ENCODE results near the gene PRDM1. TPM values are rescaled to one million over a fixed set of nuclear protein-coding genes. Genes with fewer than 3 reads are reported as not detected.

PRDM1 gene
- total RNA-seq, 1 donor from 2014 or later, result 1.6 TPM

DNA sequence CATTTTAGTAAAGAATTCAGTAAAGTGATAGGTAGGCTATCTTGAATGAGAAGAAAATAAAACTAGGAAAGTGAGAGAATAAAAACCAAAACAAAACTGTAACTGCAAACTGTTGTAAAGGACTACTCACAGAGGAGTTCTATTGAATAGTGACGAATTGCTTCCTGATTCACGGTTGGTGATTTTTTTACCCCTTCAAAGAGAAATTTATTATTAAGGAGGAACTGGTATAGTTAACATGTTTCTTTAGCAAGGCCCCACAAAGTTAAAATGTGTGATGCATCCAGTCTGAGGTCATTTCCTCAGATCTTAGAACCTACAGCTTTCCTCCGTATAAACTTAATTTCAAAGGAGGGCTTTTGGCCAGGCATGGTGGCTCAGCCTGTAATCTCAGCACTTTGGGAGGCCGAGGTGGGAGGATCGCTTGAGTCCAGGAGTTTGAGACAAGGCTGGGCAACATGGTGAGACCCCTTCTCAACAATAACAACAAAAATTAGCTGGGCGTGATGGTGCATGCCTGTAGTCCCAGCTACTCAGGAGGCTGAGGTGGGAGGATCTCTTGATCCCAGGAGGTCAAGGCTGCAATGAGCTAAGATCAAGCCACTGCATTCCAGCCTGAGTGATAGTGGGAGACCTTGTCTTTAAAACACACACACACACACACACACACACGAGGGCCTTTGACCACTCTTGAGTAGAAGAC lies 8.3 kb downstream of the PRDM1 start:
- Histone ChIP-seq H3K27ac (ENCODE audit: low read depth, low read length) (no peak overlapping the region), H3K9me3 (ENCODE audit: control insufficient read depth in 3 of 3, low read length in 3 of 3) (no peaks in the 10 kb centered on the region), H3K4me3 (ENCODE audit: low read length in 3 of 3) (no peak overlapping the region), H3K27me3 (ENCODE audit: control insufficient read depth in 3 of 3, insufficient read depth in 3 of 3, low read length in 3 of 3) (no peaks in the 10 kb centered on the region), H3K36me3 (ENCODE audit: control insufficient read depth in 3 of 3, insufficient read depth in 3 of 3, low read length in 3 of 3) (no peaks in the 10 kb centered on the region), H3K4me1 (ENCODE audit: control insufficient read depth in 3 of 3, insufficient read depth in 3 of 3, low read length in 3 of 3) (peaks cover 0 to 4% (median 0%) of the 10 kb centered on the region in 3 donors), H3K9ac (ENCODE audit: low read depth in 1 of 3, low read length in 3 of 3) (no peak overlapping the region)

DNA sequence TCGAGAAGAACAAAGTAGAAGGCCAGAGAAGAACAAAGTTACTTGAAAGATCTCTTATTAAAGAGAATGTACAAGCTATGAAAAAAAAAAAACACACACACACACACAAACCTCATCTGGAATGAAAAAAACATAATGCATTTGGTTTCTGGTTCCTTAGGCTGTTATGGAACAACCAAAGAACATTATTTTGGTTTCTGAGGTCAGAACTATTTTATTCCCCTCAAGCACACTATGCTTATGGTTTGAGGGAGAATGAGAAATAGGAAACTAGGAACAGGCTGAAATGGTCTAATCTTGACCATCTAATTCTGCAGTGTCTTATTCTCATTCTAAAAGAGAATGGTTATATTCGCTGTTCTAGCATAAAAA lies 8.8 kb downstream of the PRDM1 start:
- Histone ChIP-seq H3K27me3 (ENCODE audit: control insufficient read depth in 3 of 3, insufficient read depth in 3 of 3, low read length in 3 of 3) (no peaks in the 10 kb centered on the region), H3K4me1 (ENCODE audit: control insufficient read depth in 3 of 3, insufficient read depth in 3 of 3, low read length in 3 of 3) (peaks cover 0 to 4% (median 0%) of the 10 kb centered on the region in 3 donors), H3K27ac (ENCODE audit: low read depth, low read length) (no peak overlapping the region)

GRCh38 chr6:106097411-106098231 lies 11.5 kb downstream of the PRDM1 start:
- peak overlapping the region; percentile 46 to 73 (median 56) for H3K4me3 ChIP-seq (ENCODE audit: low read length in 3 of 3)
- peak overlapping the region; percentile 9 to 47 (median 14) for H3K9ac ChIP-seq (ENCODE audit: low read depth in 1 of 3, low read length in 3 of 3)
- H3K9me3 ChIP-seq (ENCODE audit: control insufficient read depth in 3 of 3, low read length in 3 of 3), result no peaks in the 10 kb centered on the region
- H3K27ac ChIP-seq (ENCODE audit: low read depth, low read length), result peak overlapping the region; percentile 59
- H3K36me3 ChIP-seq (ENCODE audit: control insufficient read depth in 3 of 3, insufficient read depth in 3 of 3, low read length in 3 of 3), result no peaks in the 10 kb centered on the region
- H3K27me3 ChIP-seq (ENCODE audit: control insufficient read depth in 3 of 3, insufficient read depth in 3 of 3, low read length in 3 of 3), result no peaks in the 10 kb centered on the region
- H3K4me1 ChIP-seq (ENCODE audit: control insufficient read depth in 3 of 3, insufficient read depth in 3 of 3, low read length in 3 of 3), result peaks cover 0 to 4% (median 0%) of the 10 kb centered on the region in 3 donors

More for the DNA sequence above, 8.8 kb downstream of the PRDM1 start:
- Histone ChIP-seq H3K4me3 (ENCODE audit: low read length in 3 of 3) (no peak overlapping the region), H3K9me3 (ENCODE audit: control insufficient read depth in 3 of 3, low read length in 3 of 3) (no peaks in the 10 kb centered on the region), H3K9ac (ENCODE audit: low read depth in 1 of 3, low read length in 3 of 3) (no peak overlapping the region), H3K36me3 (ENCODE audit: control insufficient read depth in 3 of 3, insufficient read depth in 3 of 3, low read length in 3 of 3) (no peaks in the 10 kb centered on the region)

- peak overlapping the region; percentile 9 to 35 (median 14) for H3K9ac ChIP-seq (ENCODE audit: low read depth in 1 of 3, low read length in 3 of 3)
- H3K36me3 ChIP-seq (ENCODE audit: control insufficient read depth in 3 of 3, insufficient read depth in 3 of 3, low read length in 3 of 3), result no peaks in the 10 kb centered on the region
- H3K27ac ChIP-seq (ENCODE audit: low read depth, low read length), result peak overlapping the region; percentile 59
- peak overlapping the region; percentile 46 to 73 (median 56) for H3K4me3 ChIP-seq (ENCODE audit: low read length in 3 of 3)
- no peaks in the 10 kb centered on the region for H3K9me3 ChIP-seq (ENCODE audit: control insufficient read depth in 3 of 3, low read length in 3 of 3)
- H3K27me3 ChIP-seq (ENCODE audit: control insufficient read depth in 3 of 3, insufficient read depth in 3 of 3, low read length in 3 of 3), result no peaks in the 10 kb centered on the region
- H3K4me1 ChIP-seq (ENCODE audit: control insufficient read depth in 3 of 3, insufficient read depth in 3 of 3, low read length in 3 of 3), result peaks cover 0 to 5% (median 0%) of the 10 kb centered on the region in 3 donors
Measured at GRCh38 chr6:106098383-106099234, 12.5 kb downstream of the PRDM1 start.

GRCh38 chr6:106099235-106099537 lies 13.1 kb downstream of the PRDM1 start:
- Histone ChIP-seq H3K27ac (ENCODE audit: low read depth, low read length) (peak overlapping the region; percentile 59), H3K4me1 (ENCODE audit: control insufficient read depth in 3 of 3, insufficient read depth in 3 of 3, low read length in 3 of 3) (peaks cover 0 to 6% (median 0%) of the 10 kb centered on the region in 3 donors), H3K9me3 (ENCODE audit: control insufficient read depth in 3 of 3, low read length in 3 of 3) (no peaks in the 10 kb centered on the region), H3K4me3 (ENCODE audit: low read length in 3 of 3) (no peak overlapping the region), H3K9ac (ENCODE audit: low read depth in 1 of 3, low read length in 3 of 3) (no peak overlapping the region), H3K36me3 (ENCODE audit: control insufficient read depth in 3 of 3, insufficient read depth in 3 of 3, low read length in 3 of 3) (no peaks in the 10 kb centered on the region), H3K27me3 (ENCODE audit: control insufficient read depth in 3 of 3, insufficient read depth in 3 of 3, low read length in 3 of 3) (no peaks in the 10 kb centered on the region)

DNA sequence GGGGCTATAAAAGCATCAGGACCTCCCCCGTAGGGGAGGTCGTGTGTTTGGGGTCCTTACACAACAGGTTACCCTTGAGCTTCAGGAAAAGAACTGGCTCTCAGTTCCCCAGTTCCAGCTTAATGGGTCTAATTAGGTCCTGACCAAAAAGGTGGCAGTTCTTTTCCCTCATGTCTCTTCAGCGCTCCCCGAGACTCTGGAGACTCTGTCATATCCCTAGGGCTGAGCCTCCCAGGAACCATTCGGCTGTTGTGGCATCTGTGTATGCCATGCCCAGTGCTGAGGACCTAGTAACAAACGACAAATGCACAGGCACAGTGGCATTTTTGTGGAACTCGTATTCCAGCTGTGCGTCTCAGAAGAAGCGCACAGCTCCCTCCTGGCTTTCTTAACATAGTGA lies 14.6 kb downstream of the PRDM1 start:
- Histone ChIP-seq H3K9me3 (ENCODE audit: control insufficient read depth in 3 of 3, low read length in 3 of 3) (no peaks in the 10 kb centered on the region), H3K36me3 (ENCODE audit: control insufficient read depth in 3 of 3, insufficient read depth in 3 of 3, low read length in 3 of 3) (peaks cover 0 to 4% (median 0%) of the 10 kb centered on the region in 3 donors), H3K4me1 (ENCODE audit: control insufficient read depth in 3 of 3, insufficient read depth in 3 of 3, low read length in 3 of 3) (peaks cover 0 to 6% (median 0%) of the 10 kb centered on the region in 3 donors), H3K9ac (ENCODE audit: low read depth in 1 of 3, low read length in 3 of 3) (no peak overlapping the region), H3K4me3 (ENCODE audit: low read length in 3 of 3) (no peak overlapping the region), H3K27ac (ENCODE audit: low read depth, low read length) (no peak overlapping the region), H3K27me3 (ENCODE audit: control insufficient read depth in 3 of 3, insufficient read depth in 3 of 3, low read length in 3 of 3) (peaks cover 0 to 3% (median 2%) of the 10 kb centered on the region in 3 donors)

DNA sequence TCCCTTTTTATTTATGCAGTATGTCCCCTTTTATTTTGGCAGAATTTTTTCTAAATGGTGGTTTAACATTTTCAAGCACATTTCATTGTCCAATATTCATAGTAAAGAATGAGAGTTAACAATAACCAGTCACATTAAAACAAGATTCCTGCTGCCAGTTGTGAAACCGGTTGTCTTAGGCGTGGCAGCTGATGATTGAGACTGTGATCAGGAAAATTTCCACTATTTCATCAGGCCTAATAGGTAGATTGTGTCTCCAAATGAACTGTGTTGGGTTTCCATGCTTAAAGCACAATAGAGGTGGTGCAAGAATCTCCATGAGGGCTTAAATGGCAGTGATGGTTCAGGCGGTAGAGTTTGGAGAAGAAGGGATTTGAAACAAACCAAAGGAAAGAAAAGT lies 15.3 kb downstream of the PRDM1 start:
- no peak overlapping the region for H3K27ac ChIP-seq (ENCODE audit: low read depth, low read length)
- H3K4me1 ChIP-seq (ENCODE audit: control insufficient read depth in 3 of 3, insufficient read depth in 3 of 3, low read length in 3 of 3), result peaks cover 0 to 6% (median 0%) of the 10 kb centered on the region in 3 donors
- H3K4me3 ChIP-seq (ENCODE audit: low read length in 3 of 3), result no peak overlapping the region
- no peaks in the 10 kb centered on the region for H3K9me3 ChIP-seq (ENCODE audit: control insufficient read depth in 3 of 3, low read length in 3 of 3)
- no peak overlapping the region for H3K9ac ChIP-seq (ENCODE audit: low read depth in 1 of 3, low read length in 3 of 3)
- peaks cover 0 to 3% (median 2%) of the 10 kb centered on the region in 3 donors for H3K27me3 ChIP-seq (ENCODE audit: control insufficient read depth in 3 of 3, insufficient read depth in 3 of 3, low read length in 3 of 3)
- peaks cover under 1 to 4% (median 2%) of the 10 kb centered on the region in 3 donors for H3K36me3 ChIP-seq (ENCODE audit: control insufficient read depth in 3 of 3, insufficient read depth in 3 of 3, low read length in 3 of 3)

GRCh38 chr6:106102034-106102433 lies 15.9 kb downstream of the PRDM1 start:
- Histone ChIP-seq H3K27me3 (ENCODE audit: control insufficient read depth in 3 of 3, insufficient read depth in 3 of 3, low read length in 3 of 3) (peaks cover 0 to 3% (median 2%) of the 10 kb centered on the region in 3 donors), H3K27ac (ENCODE audit: low read depth, low read length) (no peak overlapping the region), H3K36me3 (ENCODE audit: control insufficient read depth in 3 of 3, insufficient read depth in 3 of 3, low read length in 3 of 3) (peaks cover 2 to 6% (median 4%) of the 10 kb centered on the region in 3 donors), H3K4me1 (ENCODE audit: control insufficient read depth in 3 of 3, insufficient read depth in 3 of 3, low read length in 3 of 3) (peaks cover 0 to 6% (median 0%) of the 10 kb centered on the region in 3 donors), H3K9me3 (ENCODE audit: control insufficient read depth in 3 of 3, low read length in 3 of 3) (no peaks in the 10 kb centered on the region), H3K9ac (ENCODE audit: low read depth in 1 of 3, low read length in 3 of 3) (no peak overlapping the region), H3K4me3 (ENCODE audit: low read length in 3 of 3) (no peak overlapping the region)

GRCh38 chr6:106102967-106103727 lies 17.0 kb downstream of the PRDM1 start:
- Histone ChIP-seq H3K27me3 (ENCODE audit: control insufficient read depth in 3 of 3, insufficient read depth in 3 of 3, low read length in 3 of 3) (peaks cover 0 to 3% (median 2%) of the 10 kb centered on the region in 3 donors), H3K36me3 (ENCODE audit: control insufficient read depth in 3 of 3, insufficient read depth in 3 of 3, low read length in 3 of 3) (peaks cover 4 to 6% (median 4%) of the 10 kb centered on the region in 3 donors), H3K27ac (ENCODE audit: low read depth, low read length) (no peak overlapping the region), H3K9me3 (ENCODE audit: control insufficient read depth in 3 of 3, low read length in 3 of 3) (no peaks in the 10 kb centered on the region), H3K4me1 (ENCODE audit: control insufficient read depth in 3 of 3, insufficient read depth in 3 of 3, low read length in 3 of 3) (peaks cover 0 to 6% (median 0%) of the 10 kb centered on the region in 3 donors), H3K9ac (ENCODE audit: low read depth in 1 of 3, low read length in 3 of 3) (peak overlapping the region in 1 of 3 donors; percentile 44), H3K4me3 (ENCODE audit: low read length in 3 of 3) (peak overlapping the region in 2 of 3 donors; percentile 17 to 38)
